COLO668 (cell line): Measurements from ENCODE around the gene SAG.
A peak's percentile ranks its signal among the peaks of the same experiment; 100 is the strongest.

Experiments used
- DNase-seq: peaks from one replicate; lab custom pipeline; 2025; ENCODE audit not compliant: unreplicated experiment; lab: John Stamatoyannopoulos, UW

Gene SAG

DNA sequence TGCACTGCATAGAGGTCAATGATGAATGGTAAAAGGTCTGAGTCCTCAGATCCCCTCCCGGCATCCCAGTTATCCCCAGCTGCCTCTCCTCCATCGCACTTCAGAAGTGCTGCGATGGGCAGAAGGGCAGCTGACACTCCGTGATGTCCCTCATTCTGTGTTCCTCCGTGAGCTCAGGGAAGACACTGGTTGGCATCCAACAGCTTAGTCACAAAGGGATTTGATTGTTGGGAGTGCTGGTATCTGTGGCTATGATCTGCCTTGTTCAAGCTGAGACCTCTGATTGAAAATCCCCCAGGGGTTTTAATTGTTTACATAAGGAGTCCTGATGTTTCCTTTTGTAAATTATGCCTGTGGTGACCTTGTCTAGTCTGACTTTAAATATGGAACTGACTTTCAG is 19.0 kb upstream of the SAG start:
- peak; percentile 5 for DNase-seq

DNA sequence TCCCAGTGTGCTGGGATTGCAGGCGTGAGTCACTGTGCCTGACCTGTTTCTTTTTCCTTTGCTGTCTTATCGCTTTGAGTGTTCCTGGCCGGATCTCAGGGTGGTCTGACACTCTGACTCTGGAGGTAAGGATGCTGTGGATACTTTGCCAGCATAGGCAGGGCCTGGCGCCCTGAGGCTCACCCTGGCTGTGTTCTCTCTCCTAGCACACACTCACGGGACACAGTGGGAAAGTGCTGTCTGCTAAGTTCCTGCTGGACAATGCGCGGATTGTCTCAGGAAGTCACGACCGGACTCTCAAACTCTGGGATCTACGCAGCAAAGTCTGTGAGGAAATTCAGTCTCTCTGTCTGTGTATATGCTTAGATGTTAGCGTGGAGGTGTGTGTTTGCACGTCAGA is 18.0 kb upstream of the SAG start:
- peak; percentile 32 for DNase-seq

DNA sequence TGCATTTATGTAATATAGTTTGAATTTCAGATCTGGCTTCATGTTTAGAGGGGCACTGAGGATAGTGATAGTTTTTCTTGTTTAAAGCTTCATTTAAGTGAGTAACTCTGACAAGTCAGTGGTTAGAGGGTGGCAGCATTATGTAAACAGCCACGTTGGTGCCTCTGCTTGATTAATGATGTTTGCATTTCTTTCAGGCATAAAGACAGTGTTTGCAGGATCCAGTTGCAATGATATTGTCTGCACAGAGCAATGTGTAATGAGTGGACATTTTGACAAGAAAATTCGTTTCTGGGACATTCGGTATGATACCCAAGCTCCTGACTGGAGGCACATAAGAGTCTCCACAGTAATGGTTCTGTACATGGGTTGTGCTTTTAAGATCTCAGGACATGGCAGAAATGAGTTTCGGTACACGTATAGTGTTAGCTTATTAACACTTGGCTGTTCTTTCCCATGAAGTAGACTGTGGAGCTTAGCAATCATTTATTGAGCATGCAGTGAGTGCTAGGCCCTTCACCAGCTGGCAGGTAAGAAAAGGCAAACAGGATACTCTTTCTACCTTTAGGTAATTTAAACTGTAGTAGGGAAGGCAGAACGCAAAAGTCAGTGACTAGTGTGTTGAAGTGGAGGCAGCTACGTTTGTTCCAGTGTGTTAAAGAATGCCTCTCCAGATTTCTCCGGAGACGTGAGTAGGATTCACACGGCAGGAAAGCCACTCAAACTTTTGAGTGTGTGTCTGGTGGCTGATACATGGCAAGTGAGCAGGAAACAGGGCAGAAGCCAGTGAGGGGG is 17.4 kb upstream of the SAG start:
- peak; percentile 39 for DNase-seq

DNA sequence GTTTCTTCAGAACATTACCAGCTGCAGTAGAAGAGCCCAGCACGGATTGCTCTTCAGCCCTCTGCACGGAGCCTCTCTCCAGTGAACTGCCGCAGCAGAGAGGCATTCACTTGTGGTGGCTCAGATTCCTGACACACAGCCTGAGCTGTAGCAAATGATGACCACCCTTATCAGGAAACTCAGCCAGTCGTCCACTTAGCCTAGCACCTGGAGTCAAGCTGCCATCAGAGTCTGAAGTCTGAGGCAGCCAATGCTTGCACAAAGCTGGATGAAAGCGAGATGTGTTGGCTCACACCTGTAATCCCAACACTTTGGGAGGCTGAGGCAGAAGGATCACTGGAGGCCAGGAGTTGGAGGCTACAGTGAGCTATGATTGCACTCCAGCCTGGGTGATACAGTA is 11.7 kb upstream of the SAG start:
- DNase-seq = no peak

DNA sequence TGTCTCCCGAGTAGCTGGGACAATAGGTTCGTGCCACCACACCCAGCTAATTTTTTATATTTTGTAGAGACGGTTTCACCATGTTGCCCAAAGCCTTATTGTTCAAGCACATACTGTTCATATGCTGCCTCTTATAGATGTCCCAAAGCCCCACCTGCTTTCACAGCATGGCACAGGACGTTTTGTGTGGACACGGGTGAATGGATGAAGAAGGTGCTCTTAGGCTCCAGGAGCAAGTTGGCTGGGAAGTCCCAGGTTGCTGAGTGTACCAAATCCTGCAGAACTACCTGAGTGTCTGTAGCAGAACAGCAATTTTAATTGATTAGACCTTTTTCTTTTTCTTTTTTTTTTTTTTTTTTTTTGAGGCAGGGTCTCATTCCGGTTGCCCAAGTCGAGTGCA is 10.5 kb upstream of the SAG start:
- DNase-seq = no peak

DNA sequence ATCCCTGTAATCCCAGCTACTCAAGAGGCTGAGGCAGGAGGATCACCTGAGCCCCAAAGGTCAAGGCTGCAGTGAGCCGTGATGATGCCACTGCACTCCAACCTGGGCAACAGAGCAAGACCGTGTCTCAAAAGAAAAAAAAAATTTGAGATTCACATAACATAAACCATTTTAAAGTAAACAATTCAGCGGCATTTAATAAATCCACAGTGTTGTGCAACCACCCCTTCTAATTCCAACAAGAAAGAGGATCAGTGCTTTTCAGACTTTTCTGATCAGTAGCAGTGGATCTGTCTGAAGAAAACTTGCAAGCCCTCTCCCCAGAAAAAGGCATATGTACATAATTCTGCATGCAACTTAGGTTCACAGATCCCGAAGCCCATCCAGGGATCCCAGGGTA is 7.2 kb upstream of the SAG start:
- DNase-seq = no peak

DNA sequence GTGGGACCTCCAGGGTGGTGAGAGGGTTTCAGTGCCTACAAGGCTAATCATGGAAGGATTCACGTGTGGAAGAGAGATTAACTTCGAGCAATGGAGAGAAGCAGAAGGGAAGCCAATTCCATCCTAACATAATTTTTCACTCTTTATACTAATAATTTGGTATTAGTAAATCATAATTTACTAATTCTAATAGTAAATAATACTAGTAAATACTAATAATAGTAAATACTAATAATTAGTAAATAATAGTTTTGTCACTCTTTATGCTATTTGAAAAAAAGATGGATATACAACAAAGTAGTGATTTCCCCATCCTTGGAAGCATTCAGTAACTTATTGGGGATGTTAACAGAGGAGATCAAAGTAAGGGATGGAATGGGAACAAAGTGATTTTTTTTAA is 6.4 kb upstream of the SAG start:
- DNase-seq = no peak

DNA sequence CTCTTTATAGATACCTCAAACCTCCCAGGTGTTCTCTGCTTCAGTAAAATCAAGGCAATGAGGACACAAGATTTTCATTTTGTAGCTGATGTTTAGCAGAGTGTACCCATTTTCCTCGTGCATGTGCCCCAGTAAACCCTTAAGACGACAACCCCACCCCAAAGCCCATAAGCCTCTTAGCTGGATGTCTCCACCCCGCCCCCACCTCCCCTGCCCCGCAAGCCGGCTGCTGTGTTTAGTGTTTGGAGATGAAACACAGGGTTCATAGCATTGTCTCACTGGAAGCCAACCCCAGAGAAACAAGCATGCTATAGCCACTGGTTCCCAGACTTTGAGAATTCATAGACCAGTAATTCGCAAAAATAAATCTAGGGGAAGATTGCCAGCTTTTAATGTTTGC is 5.8 kb upstream of the SAG start:
- DNase-seq = no peak

DNA sequence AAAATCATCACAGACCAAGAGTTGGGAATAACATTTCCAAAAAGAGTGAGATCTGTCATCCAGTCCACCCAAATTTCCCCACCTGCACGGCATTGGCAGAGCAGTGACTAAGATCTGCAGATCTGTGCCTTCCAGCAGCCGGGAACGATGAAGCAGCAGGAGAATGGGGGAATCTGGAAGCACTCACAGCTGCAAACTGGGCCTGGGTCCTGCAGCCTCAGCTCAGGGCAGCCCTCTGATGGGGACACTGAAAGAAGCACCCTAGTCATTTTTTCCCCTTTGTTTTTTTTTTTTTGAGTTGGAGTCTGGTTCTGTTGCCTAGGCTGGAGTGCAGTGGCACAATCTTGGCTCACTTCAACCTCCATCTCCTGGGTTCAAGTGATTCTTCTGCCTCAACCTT is 4.4 kb upstream of the SAG start:
- no peak for DNase-seq

DNA sequence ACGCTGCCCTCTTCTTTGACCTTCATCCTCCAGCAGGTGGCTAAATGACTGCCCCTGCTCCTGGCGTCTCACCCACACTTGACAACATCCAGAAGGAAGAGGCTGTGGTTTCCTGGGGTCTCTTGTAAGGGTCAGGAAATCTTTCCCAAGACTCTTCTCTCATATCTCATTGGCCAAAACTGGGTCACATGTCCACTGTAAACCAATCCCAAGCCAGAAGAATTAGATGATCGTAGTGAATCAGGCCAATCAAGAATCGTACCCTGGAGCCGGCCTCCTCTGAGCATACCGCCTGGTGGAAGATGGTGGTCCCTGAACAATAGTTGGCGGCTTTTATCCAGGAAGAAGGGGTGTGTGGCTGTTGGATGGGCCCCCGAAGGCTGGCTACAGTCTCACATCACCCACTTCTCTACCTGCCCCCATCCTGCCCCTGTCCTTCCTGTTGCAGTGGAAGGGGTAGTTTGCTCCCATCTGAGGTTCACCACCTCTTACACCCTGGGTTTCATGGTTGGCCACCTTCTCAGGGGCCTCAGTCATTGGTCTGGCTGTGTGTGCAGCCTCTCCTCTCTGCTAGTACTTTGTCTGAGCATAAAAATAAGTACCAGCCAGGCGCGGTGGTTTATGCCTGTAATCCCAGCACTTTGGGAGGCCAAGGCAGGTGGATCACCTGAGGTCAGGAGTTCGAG is 3.8 kb downstream of the SAG start:
- no peak for DNase-seq

DNA sequence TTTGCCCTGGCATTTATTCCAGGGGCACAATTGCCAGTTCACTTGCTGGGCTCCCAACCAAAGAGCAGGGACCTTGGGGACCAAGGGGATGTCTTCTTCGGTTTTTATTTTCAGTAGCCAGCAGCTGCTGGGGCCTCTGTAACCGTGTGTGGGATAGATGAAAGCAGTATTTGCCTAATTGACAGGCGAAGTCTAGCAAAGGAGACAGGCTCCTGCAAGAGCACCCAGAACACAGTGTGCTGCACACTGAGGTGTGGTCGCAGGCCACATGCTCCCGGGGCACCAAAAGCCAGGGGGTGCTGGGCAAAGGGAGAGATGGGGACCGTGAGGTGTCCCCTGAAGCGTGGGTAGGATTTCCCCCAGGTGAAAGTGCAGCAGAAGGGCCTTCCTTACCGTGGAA is 5.3 kb downstream of the SAG start:
- DNase-seq = no peak

DNA sequence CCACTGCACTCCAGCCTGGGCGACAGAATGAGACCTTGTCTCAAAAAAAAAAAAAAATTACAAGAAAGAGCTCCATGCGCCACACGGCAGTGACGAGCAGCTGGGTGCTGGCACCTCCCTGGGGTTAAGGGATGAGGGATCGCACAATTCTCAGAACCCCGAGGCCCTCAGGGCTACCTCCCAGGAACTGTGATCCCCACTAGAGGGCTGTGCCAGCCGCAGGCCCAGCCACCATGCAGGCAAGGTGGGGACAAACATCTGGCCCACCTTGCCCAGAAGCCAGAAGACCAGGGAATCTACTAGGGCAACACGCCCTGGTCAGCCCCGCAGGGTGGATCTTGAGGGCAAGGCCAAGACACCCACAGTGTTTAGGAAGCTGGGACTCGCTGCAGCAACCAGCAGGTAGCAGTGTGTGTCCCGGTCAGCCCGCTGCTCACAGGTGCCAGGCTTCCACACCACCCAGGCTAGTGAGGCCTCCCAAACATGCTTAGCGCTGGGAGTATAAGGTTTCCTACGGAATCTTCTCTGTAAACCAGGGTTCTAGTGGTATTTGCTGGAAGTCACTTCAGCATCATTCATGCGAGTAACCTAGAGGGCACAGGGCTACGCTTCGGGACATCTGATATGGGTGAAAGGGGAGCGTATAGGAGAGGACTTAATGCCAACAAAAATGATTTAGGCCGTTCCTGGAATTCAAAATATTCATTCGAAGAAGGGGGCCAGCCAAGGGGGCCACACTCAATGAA is 6.7 kb downstream of the SAG start:
- no peak for DNase-seq

DNA sequence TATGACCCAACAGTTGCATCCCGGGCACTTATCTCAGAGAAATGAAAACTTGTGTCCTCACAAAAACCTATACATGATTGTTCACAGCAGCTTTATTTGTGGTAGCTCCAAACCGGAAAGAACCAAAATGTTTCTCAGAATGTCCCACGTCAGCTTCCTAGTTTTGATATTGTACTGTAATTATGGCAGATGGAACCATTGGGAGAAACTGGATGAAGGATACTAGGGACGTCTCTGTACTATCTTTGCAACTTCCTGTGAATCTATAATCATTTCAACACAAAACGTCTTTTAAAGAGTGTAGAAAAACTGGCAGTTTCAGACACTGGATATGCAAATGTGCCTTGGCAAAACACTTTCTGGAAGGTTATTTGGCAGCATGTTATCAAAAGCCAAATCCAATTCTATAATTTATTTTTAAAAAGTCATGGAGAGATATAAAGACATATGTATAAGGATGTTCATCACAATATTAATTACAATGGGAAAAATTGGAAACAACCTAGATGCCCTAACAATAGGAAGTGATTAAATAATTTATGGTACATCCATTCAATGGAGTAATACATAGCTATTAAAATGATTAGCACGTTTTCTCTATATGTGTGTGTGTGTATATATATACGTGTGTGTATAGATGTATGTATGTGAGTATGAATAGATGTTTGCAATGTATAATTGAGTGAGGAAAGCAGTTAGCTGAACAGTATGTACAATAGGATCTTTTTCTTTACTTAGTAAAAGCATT is 9.8 kb downstream of the SAG start:
- no peak for DNase-seq

DNA sequence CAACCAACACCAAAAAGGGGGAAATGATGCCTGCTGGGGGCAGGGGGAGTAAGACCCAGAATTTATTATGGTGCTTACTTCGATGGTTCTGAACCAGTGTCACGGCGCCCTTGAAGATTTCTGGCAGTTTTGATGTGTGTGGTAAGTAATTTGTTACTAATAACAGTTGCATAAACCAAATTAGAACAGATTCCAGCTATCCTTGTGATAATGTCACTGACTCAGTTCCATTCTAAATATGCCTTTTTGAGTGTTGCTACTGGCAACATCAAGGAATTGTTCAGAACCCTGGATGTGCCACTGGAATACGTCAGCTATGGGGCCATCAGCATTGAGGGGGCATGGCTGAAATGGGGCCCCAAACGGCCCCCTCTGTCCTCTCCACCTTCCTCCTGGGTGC is 11.6 kb downstream of the SAG start:
- no peak for DNase-seq

DNA sequence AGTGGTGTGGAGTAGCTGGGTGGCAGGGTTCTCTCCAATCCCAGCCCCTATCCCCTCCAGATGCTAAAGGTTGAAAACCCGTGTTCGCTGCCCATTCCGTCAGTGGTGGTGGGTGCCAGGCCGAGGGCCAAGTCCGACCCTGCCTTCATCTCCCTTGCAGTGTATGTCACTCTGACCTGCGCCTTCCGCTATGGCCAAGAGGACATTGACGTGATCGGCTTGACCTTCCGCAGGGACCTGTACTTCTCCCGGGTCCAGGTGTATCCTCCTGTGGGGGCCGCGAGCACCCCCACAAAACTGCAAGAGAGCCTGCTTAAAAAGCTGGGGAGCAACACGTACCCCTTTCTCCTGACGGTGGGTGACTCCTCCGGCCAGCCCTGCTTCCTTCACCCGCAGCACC is 12.9 kb downstream of the SAG start:
- no peak for DNase-seq

DNA sequence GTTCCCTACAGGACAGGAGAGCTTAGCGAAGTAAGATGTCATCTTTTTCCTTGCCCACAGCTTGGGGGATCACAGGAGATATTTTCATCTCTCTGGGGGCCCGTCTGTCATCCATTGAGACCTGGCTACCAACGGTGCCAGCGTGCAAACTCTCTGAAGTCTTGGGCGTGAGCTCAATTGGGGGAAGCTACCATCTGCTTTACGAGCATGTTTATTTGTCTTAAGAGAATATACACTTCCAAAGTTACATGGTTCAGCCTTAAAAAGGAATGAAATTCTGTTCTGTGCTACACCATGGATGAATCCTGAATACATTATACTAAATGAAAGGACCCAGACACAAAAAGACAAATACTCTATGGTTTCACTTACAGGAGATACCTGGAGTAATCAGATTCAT is 13.6 kb downstream of the SAG start:
- no peak for DNase-seq

DNA sequence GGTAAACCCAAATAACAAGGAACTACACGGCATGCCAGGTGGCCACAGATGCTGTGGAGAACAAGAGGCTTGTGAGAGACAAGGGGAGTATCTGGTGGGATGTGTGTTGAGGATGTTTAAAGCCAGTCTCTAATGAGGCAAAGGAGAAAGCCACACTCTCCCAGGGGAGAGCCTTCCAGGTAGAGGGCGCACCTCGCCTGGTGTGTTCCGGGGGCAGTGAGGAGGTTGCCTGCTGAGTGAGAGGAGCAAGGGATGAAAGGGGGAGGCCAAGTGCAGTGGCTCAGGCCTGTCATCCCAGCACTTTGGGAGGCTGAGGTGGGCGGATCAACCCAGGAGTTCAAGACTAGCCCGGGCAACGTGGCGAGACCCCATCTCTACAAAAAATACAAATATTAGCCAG is 16.2 kb downstream of the SAG start:
- peak; percentile 6 for DNase-seq

DNA sequence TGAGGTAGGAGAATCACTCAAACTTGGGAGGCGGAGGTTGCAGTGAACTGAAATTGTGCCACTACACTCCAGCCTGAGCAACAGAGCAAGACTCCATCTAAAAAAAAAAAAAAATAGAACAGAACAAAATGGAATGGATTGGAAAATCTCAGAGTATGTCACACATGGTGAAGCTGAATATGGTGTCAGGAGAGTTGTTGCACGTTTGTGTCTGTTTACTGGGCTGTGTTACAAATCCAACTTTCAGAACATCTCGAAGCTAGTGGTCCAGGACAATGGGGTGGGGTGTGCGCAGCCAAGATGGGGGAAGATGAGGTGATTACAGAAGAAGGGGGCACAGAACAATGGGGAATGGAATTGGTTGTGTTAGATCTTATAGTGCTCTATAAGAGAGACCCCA is 17.6 kb downstream of the SAG start:
- DNase-seq = no peak

DNA sequence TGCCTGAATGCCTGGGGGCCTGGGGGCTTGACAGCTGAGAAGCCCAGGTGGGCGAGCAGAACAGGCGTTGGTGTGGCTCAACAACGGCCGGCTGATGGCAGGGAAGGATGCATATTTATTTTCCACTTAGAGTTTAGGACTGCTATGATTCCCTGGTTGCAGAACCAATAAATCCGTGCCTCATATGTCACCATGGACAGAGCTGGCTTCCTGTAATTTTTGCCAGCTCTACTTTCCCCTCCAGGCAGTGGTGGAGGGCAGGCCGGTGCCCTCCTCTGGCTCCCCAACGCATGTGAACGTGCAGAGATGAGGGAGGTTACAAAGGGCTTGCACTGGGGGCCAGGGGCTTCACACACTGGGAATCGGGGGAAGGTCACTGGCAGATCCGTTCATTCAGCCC is 18.2 kb downstream of the SAG start:
- DNase-seq = no peak

DNA sequence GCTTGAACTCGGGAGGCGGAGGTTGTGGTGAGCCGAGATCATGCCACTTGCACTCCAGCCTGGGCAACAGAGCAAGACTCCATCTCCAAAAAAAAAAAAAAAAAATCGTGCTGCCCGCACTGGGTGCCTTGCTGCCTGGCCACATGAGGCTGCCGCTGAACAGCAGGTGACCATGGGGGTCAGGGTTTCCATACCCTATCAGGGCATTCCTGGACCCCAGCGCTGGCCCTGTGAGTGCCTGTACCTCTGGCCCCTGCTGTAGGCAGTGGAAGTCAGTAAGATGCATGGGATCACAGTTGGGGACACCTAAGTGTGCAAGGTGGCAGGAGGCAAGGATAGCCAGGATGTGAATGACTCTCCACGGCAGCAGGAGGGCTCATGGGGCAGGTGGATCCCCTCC is 18.9 kb downstream of the SAG start:
- DNase-seq = no peak

DNA sequence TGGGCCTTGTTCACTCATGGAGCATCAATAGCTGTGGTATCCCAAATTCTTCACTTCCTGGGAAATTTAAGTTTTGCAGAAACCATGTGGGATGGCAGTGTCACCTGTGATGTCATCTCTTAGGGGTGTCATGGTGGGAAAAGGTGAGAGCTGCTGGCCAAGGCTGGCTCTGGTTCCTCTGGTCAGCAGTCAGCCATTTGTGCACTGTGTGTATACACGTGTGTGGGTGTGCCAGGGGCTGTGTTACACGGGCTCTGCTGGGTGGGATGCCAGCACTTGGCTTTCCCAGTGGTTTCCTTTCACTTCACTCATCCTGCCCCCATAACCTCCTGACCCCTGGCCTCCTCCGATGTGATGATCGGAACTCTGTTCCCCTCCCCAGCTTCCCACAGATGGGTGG is 21.3 kb downstream of the SAG start:
- no peak for DNase-seq
